Measurements from ENCODE around the gene CCDC141.
"Not testable (repeated sequence)": the region's sequence is repeated elsewhere in the genome, so short reads cannot be mapped to it uniquely, and the experiment has no call there.

- TF ChIP-seq POLR2A, POLR2AphosphoS5 (IDR thresholded peaks at IDR 0.05; ENCODE audit: low read depth, low read length): not testable (repeated sequence)
Observed at GRCh38 chr2:179045602-179046001, 4.3 kb downstream of the CCDC141 start.

All from GM12891 (cell line).